Activated naive CD4-positive, alpha-beta T cell treated with anti-CD3 and anti-CD28 coated beads, Interleukin-2, amount 50 U/mL, for 72 hours (primary cell): ENCODE measurements around the gene CYP2B6. TPM values are rescaled to one million over a fixed set of nuclear protein-coding genes. Genes with fewer than 3 reads are reported as not detected.
"Not testable (repeated sequence)": the region's sequence is repeated elsewhere in the genome, so short reads cannot be mapped to it uniquely, and the experiment has no call there.

Experiments used
- ATAC-seq, 2 donors: fragments of 150-1000 bp; cut with Tn5 transposase; 2 replicates each; pipeline ENCODE4 v1.10.0; 2021; ENCODE audit warnings: mild to moderate bottlenecking in 2 of 2, moderate library complexity in 2 of 2
- DNase-seq, 2 donors: peaks; one replicate each; pipeline ENCODE4 v3.0.0; 2021 to 2022; ENCODE audit warnings: low spot score in 2 of 2
- H3K27ac Mint-ChIP-seq, 2 donors: one replicate each; pipeline ENCODE4 v1.8.0; 2022; ENCODE audit warnings: mild to moderate bottlenecking in 2 of 2, mixed read lengths in 2 of 2
- H3K36me3 Mint-ChIP-seq, 2 donors: one replicate each; pipeline ENCODE4 v1.8.0; 2022; ENCODE audit warnings: mixed read lengths in 2 of 2
- H3K9me3 Mint-ChIP-seq, 2 donors: one replicate each; pipeline ENCODE4 v1.8.0; 2022; ENCODE audit warnings: mixed read lengths in 2 of 2
- total RNA-seq, 2 donors: library from RNA; stranded (reverse); gene quantifications; one replicate each; pipeline ENCODE4 v1.2.3, GENCODE V29; 2022

CYP2B6 gene
- total RNA-seq, 2 donors from 2014 or later, result not detected

- DNase-seq, result no peak
- ATAC-seq, result no peak
- H3K27ac Mint-ChIP-seq, result peak overlapping the region in 1 of 2 donors; percentile 14
- peaks cover 0 to 5% of the 10 kb centered on the region in 2 donors for H3K9me3 Mint-ChIP-seq
- H3K36me3 Mint-ChIP-seq, result no peaks in the 10 kb centered on the region
These were observed 23.6 kb downstream of the CYP2B6 start for GRCh38 chr19:41014643-41015042.

- H3K36me3 Mint-ChIP-seq, result no peaks in the 10 kb centered on the region
- no peaks in the 10 kb centered on the region for H3K9me3 Mint-ChIP-seq
- ATAC-seq (no peak), DNase-seq (no peak)
- H3K27ac Mint-ChIP-seq, result no peak overlapping the region
These were observed 25.5 kb downstream of the CYP2B6 start for GRCh38 chr19:41016488-41017071.

GRCh38 chr19:41018736-41019290 lies 27.7 kb downstream of the CYP2B6 start:
- ATAC-seq (no peak), DNase-seq (no peak)
- no peaks in the 10 kb centered on the region for H3K9me3 Mint-ChIP-seq
- no peaks in the 10 kb centered on the region for H3K36me3 Mint-ChIP-seq
- H3K27ac Mint-ChIP-seq, result no peak overlapping the region

DNA sequence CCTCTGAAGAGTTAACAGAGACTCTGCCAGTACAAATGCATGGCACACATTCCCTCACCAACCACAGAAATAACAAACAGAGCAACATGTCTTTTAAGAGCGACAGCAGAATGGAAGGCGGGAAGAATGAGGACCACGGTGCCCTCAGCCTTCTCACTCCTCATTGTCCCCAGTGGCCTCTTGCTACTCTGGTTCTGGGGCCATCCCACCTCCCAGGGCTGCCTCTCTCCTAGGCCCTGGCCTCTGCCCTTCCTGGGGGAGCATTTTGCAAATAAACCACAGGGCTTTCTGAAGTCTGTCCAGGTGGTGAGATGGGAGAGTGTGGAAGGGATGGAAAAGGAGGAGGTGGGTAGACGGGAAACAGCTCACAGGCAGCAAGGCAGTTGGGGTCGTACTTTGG lies 28.3 kb downstream of the CYP2B6 start:
- Mint-ChIP-seq H3K9me3 (no peaks in the 10 kb centered on the region), H3K36me3 (no peaks in the 10 kb centered on the region), H3K27ac (no peak overlapping the region)
- no peak for ATAC-seq
- DNase-seq, result no peak

DNA sequence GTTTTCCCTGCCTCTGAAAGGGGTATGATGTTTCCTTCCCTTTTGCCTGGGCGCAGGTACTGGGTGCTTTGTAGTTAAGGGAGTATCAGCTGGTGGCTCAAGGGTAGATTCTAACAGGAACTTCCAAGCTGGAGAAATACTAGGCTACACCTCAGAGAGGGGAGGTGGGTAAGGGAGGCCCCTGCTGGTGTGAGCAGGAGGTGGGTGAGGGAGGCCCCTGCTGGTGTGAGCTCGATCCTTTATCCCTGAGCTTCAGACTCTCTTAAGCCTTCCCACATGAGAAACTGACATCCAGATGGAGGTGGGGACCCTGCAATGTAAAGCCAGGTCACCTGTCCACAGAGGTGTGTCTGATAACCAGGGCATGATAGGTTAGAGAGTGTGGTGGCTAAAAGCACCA lies 32.1 kb downstream of the CYP2B6 start:
- no peak overlapping the region for H3K27ac Mint-ChIP-seq
- DNase-seq (no peak), ATAC-seq (no peak)
- no peaks in the 10 kb centered on the region for H3K36me3 Mint-ChIP-seq
- H3K9me3 Mint-ChIP-seq, result no peaks in the 10 kb centered on the region

GRCh38 chr19:41025411-41025810 lies 34.3 kb downstream of the CYP2B6 start:
- no peak for DNase-seq
- H3K27ac Mint-ChIP-seq, result no peak overlapping the region
- ATAC-seq, result no peak
- H3K36me3 Mint-ChIP-seq, result no peaks in the 10 kb centered on the region
- H3K9me3 Mint-ChIP-seq, result no peaks in the 10 kb centered on the region

- no peaks in the 10 kb centered on the region for H3K36me3 Mint-ChIP-seq
- no peak overlapping the region for H3K27ac Mint-ChIP-seq
- no peak for ATAC-seq
- no peaks in the 10 kb centered on the region for H3K9me3 Mint-ChIP-seq
- no peak for DNase-seq
These were observed 34.8 kb downstream of the CYP2B6 start for GRCh38 chr19:41025871-41026270.

DNA sequence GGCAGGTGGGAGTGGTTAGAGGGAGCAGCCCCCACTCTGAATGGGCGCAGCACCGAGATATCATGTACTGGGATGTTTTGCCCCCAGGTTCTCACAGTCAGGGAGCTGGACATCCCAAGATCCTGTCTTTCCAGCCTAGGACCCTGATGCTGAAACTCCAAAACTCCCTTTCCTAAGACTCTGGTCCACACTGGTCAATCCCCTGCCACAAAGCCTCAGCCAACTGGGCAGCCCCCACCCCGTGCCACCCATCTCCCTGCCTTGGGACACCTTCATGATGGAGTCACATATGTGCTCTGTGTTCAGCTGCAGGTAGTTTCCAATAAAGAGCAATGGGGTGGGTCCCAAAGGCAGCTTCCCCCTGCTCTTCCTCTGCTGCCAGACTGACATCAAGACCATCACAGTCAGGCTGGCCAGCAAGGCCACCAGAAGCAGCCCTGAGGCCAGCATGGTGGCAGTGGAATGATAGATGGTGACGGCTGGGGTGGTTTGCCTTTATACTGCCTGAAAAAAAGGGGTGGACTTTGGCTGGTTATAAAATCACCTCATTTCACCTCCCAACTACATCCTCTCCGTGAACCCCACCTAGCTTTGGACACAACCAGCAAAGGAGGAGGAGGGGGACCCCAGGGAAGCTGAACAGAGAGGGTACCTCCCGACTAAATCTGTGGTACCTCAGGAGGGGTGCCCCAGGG lies 36.3 kb downstream of the CYP2B6 start:
- no peak overlapping the region for H3K27ac Mint-ChIP-seq
- no peak for DNase-seq
- ATAC-seq, result no peak
- H3K36me3 Mint-ChIP-seq, result peaks cover 0 to 8% of the 10 kb centered on the region in 2 donors
- peaks cover 4 to 7% of the 10 kb centered on the region in 2 donors for H3K9me3 Mint-ChIP-seq

DNA sequence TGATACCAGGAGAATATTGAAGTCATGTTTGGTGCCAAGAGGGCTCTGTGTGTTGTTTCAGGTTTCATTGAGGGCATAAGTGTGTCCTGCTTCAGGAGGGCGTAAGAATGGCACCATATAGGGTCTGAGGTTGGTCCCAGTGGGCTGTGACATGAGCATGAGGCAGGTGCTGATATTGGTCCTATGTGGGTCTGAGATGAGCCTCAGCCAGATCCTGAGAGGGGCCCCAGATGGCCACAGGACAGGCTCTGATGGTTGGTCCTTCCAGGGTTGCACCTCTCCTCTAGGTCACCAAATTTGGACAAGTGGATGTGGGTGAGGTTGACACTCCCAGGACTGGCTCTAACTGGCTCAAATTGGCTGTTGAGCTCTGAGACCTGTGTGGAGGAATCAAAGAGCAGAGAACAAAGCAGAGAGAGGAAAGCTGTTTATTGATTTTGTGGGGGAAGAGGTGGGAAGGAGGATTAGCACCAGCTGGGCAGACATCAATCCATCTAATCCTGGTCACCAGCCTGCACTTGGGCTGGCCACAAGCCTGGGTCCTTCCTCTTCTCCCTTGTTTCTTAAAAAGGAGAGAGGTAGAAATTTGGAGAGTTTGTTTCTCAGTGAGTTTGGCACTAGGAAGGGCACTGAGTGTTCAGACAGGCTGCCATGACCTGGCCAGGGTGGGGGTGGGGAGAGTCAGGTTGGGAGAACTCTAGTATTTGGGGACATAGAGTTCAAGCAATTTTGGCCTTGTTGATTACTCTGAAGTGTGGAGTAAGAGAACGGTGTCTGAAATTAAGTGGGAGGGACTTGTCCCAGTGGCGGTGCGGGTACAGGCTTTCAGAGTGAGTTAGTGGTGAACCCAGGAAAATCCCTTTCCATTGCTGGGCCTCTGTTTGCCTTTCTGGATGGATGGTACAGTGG lies 38.7 kb downstream of the CYP2B6 start:
- H3K36me3 Mint-ChIP-seq, result peaks cover 12 to 21% of the 10 kb centered on the region in 2 donors
- DNase-seq, result no peak
- no peak for ATAC-seq
- peaks cover 8 to 13% of the 10 kb centered on the region in 2 donors for H3K9me3 Mint-ChIP-seq
- no peak overlapping the region for H3K27ac Mint-ChIP-seq

GRCh38 chr19:41030651-41031050 lies 39.6 kb downstream of the CYP2B6 start:
- Mint-ChIP-seq H3K9me3 (peaks cover 8 to 13% of the 10 kb centered on the region in 2 donors), H3K27ac (no peak overlapping the region), H3K36me3 (peaks cover 12 to 21% of the 10 kb centered on the region in 2 donors)
- no peak for ATAC-seq
- DNase-seq, result no peak

GRCh38 chr19:41031916-41032315 lies 40.8 kb downstream of the CYP2B6 start:
- H3K27ac Mint-ChIP-seq, result no peak overlapping the region
- DNase-seq (no peak), ATAC-seq (no peak)
- peaks cover 12 to 21% of the 10 kb centered on the region in 2 donors for H3K36me3 Mint-ChIP-seq
- peaks cover 8 to 13% of the 10 kb centered on the region in 2 donors for H3K9me3 Mint-ChIP-seq

DNA sequence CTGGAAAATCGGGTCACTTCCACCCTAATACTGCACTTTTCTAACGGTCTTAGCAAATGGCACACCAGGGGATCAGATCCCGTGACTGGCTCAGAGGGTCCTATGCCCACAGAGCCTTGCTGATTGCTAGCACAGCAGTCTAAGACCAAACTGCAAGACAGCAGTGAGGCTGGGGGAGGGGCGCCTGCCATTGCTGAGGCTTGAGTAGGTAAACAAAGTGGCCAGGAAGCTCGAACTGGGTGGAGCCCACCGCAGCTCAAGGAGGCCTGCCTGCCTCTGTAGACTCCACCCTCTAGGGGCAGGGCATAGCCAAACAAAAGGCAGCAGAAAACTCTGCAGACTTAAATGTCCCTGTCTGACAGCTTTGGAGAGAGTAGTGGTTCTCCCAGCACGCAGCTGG lies 42.2 kb downstream of the CYP2B6 start:
- not testable (repeated sequence) for H3K27ac Mint-ChIP-seq, DNase-seq, ATAC-seq
- peaks cover 8 to 13% of the 10 kb centered on the region in 2 donors for H3K9me3 Mint-ChIP-seq
- peaks cover 12 to 21% of the 10 kb centered on the region in 2 donors for H3K36me3 Mint-ChIP-seq

GRCh38 chr19:41039806-41040205 lies 48.7 kb downstream of the CYP2B6 start:
- peaks cover 4% of the 10 kb centered on the region in 2 donors for H3K9me3 Mint-ChIP-seq
- no peak for DNase-seq
- H3K36me3 Mint-ChIP-seq, result no peaks in the 10 kb centered on the region
- no peak overlapping the region for H3K27ac Mint-ChIP-seq
- ATAC-seq, result no peak

GRCh38 chr19:41045095-41045494 lies 54.0 kb downstream of the CYP2B6 start:
- not testable (repeated sequence) for DNase-seq, ATAC-seq, H3K9me3 Mint-ChIP-seq, H3K27ac Mint-ChIP-seq, H3K36me3 Mint-ChIP-seq

DNA sequence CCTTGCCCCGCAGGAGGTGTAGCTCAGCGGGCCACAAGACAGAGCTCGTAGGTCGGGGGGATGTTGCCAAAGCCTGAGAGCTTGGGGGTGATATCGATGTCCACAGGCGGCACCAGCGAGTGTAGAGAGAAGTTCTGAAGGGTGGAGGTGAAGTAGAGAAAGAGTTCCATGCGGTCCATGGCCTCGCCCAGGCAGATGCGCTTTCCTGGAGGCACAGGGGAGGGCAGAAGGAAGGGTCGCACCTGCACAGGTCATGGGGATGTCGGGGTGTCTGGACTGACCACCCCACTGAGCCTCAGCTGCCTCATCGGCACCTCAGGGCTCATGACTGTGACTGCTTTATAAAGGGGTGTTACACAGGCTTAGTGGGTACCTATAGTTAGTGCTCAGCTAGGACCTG lies 59.3 kb downstream of the CYP2B6 start:
- ATAC-seq (no peak), DNase-seq (no peak)
- no peaks in the 10 kb centered on the region for H3K36me3 Mint-ChIP-seq
- H3K27ac Mint-ChIP-seq, result no peak overlapping the region
- no peaks in the 10 kb centered on the region for H3K9me3 Mint-ChIP-seq

DNA sequence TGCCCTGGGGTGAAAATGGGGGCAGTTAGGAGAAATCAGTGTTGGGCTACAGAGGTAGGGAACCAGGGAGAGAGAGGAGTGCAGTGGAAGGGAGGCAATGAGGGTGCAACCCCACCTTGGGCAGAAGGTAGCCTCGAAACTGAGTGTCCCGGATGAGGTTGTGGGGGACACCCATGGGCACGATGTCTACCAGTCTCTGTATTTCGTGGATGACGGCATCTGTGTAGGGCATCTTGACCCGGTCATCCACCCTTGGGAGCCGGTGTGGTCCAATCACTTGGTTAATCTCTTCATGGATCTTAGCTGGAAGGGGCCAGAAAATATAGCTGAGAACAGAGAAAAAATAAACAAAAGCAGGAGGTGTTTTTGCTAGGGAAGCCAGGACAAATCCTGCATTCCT lies 61.1 kb downstream of the CYP2B6 start:
- H3K9me3 Mint-ChIP-seq, DNase-seq, ATAC-seq, H3K36me3 Mint-ChIP-seq: not testable (repeated sequence)
- peak overlapping the region in 1 of 2 donors; percentile 40 for H3K27ac Mint-ChIP-seq

DNA sequence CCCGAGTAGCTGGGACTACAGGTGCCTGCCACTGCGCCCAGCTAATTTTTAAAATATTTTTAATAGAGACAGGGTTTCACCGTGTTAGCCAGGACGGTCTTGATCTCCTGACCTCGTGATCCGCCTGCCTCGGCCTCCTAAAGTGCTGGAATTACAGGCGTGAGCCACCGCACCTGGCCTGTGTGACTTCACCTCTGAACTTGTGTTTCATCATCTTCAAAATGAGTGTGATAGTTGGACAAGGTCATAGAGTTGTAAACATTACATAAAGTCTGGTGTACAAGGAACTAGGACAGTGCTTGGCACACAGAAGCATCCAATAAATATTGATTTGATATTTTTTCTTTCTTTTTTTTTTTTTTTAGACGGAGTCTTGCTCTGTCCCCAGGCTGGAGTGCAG lies 62.2 kb downstream of the CYP2B6 start:
- not testable (repeated sequence) for H3K36me3 Mint-ChIP-seq, H3K9me3 Mint-ChIP-seq, H3K27ac Mint-ChIP-seq, ATAC-seq, DNase-seq
